HG02840 (cell line): ENCODE data around the gene CAPZA2.
"Not testable (repeated sequence)": the region's sequence is repeated elsewhere in the genome, so short reads cannot be mapped to it uniquely, and the experiment has no call there.

Source experiments
- ATAC-seq: cut with Tn5 transposase; IDR thresholded peaks from one replicate; pipeline ENCODE4 v1.9.1; 2021; ENCODE audit warnings: mild to moderate bottlenecking, moderate library complexity, moderate number of reproducible peaks; ENCODE audit not compliant: unreplicated experiment, low FRiP score

The CAPZA2 gene

GRCh38 chr7:116862234-116862950, at the start of gene CAPZA2:
Gene CAPZA2, plus strand, starts transcription at chr7:116862587. Its CDS starts 25 bp downstream, at chr7:116862612.
- peak; percentile 90 for ATAC-seq

- ATAC-seq = no peak
Observed at GRCh38 chr7:116812860-116813259, 49.5 kb upstream of the CAPZA2 start.

- ATAC-seq = not testable (repeated sequence)
Observed at GRCh38 chr7:116813371-116813770, 49.0 kb upstream of the CAPZA2 start.

- no peak for ATAC-seq
Observed at GRCh38 chr7:116815041-116815440, 47.3 kb upstream of the CAPZA2 start.

- ATAC-seq = no peak
Observed at GRCh38 chr7:116820149-116820548, 42.2 kb upstream of the CAPZA2 start.

- ATAC-seq = not testable (repeated sequence)
Observed at GRCh38 chr7:116821647-116822046, 40.7 kb upstream of the CAPZA2 start.

GRCh38 chr7:116824449-116824848, 37.9 kb upstream of the CAPZA2 start:
- no peak for ATAC-seq

- no peak for ATAC-seq
Observed at GRCh38 chr7:116828281-116828680, 34.1 kb upstream of the CAPZA2 start.

- no peak for ATAC-seq
Observed at GRCh38 chr7:116829041-116829440, 33.3 kb upstream of the CAPZA2 start.

- ATAC-seq = no peak
Observed at GRCh38 chr7:116829493-116829892, 32.9 kb upstream of the CAPZA2 start.

GRCh38 chr7:116832692-116833091, 29.7 kb upstream of the CAPZA2 start:
- no peak for ATAC-seq

- no peak for ATAC-seq
Observed at GRCh38 chr7:116834815-116835504, 27.4 kb upstream of the CAPZA2 start.

- ATAC-seq = no peak
Observed at GRCh38 chr7:116836048-116836447, 26.3 kb upstream of the CAPZA2 start.

- no peak for ATAC-seq
Observed at GRCh38 chr7:116836911-116837310, 25.5 kb upstream of the CAPZA2 start.

GRCh38 chr7:116837586-116837985, 24.8 kb upstream of the CAPZA2 start:
- ATAC-seq = no peak

GRCh38 chr7:116840256-116840655, 22.1 kb upstream of the CAPZA2 start:
- no peak for ATAC-seq

- no peak for ATAC-seq
Observed at GRCh38 chr7:116842371-116842770, 20.0 kb upstream of the CAPZA2 start.

- ATAC-seq = no peak
Observed at GRCh38 chr7:116843378-116843777, 19.0 kb upstream of the CAPZA2 start.

GRCh38 chr7:116851175-116851574, 11.2 kb upstream of the CAPZA2 start:
- no peak for ATAC-seq

GRCh38 chr7:116851671-116852070, 10.7 kb upstream of the CAPZA2 start:
- no peak for ATAC-seq

- no peak for ATAC-seq
Observed at GRCh38 chr7:116854132-116854531, 8.3 kb upstream of the CAPZA2 start.

- ATAC-seq = no peak
Observed at GRCh38 chr7:116857052-116857451, 5.3 kb upstream of the CAPZA2 start.
